HG03175 (cell line): ENCODE measurements around the gene TARBP1.
"Not testable (repeated sequence)": the region's sequence is repeated elsewhere in the genome, so short reads cannot be mapped to it uniquely, and the experiment has no call there.

ENCODE experiments used
- ATAC-seq: cut with Tn5 transposase; IDR thresholded peaks from one replicate; pipeline ENCODE4 v1.9.1; 2021; ENCODE audit warnings: mild to moderate bottlenecking, moderate library complexity; ENCODE audit not compliant: unreplicated experiment

Gene TARBP1

GRCh38 chr1:234399515-234399914 is 79.5 kb downstream of the TARBP1 start:
- ATAC-seq: not testable (repeated sequence)

DNA sequence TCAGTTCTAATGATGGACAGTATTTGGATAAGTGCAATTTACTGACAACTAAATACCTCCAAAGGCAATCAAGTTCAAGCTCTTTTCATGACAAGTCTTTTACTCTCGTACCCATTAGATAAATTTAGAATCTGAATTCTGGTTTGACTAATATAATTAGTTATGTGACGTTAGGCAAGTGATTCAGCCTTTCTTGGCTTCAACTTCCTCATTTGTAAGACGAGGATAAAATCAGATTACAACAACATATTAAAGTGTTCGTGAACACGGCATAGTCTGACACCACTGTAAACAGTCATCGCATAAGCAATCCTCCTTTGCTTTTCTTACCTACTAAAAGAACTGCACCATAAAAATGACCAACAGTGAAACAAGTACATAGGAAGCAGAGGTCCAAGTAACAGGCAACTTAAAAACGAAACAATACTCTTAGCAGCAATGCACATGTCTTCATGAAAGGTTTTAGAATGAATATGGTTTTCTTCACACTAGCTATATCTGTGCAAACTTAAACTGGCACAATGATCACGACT is 80.1 kb downstream of the TARBP1 start:
- peak; percentile 65 for ATAC-seq

DNA sequence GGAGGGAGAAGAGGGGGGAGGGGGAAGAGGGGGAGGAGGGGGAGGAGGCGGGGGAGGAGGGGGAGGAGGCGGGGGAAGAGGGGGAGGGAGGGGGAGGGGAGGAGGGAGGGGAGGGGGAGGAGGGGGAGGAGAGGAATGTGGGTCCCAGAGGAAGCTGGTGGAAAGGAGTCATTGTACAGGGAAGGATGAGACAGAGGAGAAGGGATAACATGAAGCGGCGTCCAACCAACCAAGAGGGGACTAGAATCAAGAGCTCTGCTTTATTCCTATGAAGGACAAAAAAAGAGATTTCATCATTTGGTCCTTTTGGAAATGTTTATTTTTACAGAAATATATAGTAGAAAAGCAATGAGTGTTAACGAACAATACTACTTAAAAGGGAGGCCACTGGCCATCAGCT is 81.2 kb downstream of the TARBP1 start:
- ATAC-seq: no peak

DNA sequence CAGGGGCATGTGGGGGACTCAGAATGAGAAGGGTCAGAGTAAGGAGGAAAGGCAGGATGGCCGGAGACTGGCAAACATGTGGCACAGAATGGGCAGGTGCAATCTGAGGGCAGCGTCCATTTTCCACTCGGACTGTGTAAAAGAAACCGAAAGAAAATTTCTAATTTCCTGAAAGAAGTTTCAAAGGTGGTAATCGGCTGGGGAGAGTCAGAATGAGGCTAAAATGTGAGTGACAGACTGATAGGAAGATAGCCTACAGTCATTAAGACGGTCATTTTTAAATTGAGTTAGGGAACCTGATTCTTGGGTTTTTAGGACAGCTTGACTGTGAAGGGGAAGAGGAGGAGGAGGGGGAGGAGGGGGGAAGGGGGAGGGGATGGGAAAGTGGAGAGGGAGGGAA is 82.1 kb downstream of the TARBP1 start:
- ATAC-seq: no peak

DNA sequence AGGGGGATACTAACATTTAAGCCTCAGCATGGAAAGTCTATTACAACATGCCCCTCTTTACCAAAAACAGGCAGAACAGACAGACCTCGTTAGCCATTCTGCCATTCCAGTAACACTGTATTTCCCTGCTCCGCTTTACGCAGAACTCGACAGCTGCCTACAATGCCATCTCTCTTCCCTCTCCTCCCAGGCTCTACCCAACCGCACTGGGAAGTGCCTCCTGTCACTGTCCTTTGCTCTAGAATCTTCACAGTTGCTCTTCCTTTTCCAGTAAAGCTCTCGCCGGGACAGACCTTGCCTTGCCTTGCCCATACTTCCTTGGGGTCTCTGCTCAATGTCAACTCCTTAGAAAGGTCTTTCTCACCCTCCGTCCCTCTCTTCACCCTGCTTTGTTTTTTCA is 82.9 kb downstream of the TARBP1 start:
- no peak for ATAC-seq

DNA sequence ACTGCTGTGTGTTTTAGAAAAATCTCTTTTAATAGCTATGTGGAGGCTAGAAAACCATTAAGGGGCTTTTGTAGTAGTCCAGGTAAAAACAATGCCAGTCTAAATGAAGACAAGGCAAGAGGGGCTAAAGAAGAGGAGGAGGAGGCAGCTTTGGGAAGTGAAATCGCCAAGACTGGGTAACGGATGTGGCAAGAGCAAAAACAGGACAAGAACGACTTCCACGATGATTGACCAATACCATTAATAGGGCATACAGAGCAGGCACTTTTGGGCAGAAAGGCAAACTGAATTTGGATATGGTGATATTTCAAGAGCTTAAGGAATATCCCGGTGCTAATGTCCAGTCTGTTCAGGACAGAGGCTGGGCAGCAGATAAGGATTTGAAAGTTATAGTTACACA is 83.7 kb downstream of the TARBP1 start:
- no peak for ATAC-seq

- no peak for ATAC-seq
Observed at GRCh38 chr1:234393190-234393589, 85.8 kb downstream of the TARBP1 start.

- no peak for ATAC-seq
Observed at GRCh38 chr1:234388094-234388493, 90.9 kb downstream of the TARBP1 start.

- ATAC-seq: no peak
Observed at GRCh38 chr1:234386122-234386521, 92.9 kb downstream of the TARBP1 start.

GRCh38 chr1:234381699-234382555 is 97.1 kb downstream of the TARBP1 start:
- no peak for ATAC-seq

DNA sequence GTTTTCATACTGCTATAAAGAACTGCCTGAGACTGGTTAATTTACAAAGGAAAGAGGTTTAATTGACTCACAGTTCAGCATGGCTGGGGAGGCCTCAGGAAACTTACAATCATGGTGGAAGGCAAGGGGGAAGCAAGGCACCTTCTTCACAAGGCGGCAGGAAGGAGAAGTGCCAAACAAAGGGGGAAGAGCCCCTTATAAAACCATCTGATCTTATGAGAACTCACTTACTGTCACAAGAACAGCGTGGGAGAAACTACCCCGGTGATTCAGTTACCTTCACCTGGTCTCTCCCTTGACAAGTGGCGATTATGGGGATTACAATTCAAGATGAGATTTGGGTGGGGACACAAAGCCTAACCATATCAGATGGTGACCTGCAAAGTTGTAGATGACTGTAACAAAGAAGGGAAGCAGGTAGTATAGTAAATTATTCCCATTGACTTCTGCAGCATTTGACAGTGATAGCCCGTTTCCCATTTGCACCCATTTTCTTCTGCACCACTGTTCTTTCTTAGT is 99.3 kb downstream of the TARBP1 start:
- ATAC-seq: not testable (repeated sequence)

DNA sequence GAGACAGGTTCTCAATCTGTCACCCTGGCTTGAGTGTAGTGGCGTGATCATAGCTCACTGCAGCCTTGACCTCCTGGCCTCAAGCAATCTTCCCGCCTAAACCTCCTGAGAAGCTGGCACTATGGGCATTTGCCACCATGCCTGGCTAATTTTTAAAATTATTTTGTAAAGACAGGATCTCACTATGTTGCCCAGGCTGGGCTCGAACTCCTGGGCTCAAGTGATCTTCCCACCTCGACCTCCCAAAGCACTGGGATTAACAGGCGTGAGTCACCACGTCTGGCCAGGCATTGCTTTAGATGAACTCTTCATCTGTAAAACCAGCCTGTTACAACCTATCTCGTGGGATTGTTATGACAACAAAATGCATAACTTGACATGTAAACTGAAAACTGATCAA is 103.3 kb downstream of the TARBP1 start:
- no peak for ATAC-seq

- ATAC-seq: peak; percentile 21
Observed at GRCh38 chr1:234373959-234374254, 105.1 kb downstream of the TARBP1 start.

GRCh38 chr1:234373064-234373958 is 105.7 kb downstream of the TARBP1 start, which contains the start of gene COA6:
Gene COA6, plus strand, starts transcription at chr1:234373456. Its CDS starts 11 bp downstream, at chr1:234373467.
- ATAC-seq: peak; percentile 93

- no peak for ATAC-seq
Observed at GRCh38 chr1:234372011-234372757, 106.8 kb downstream of the TARBP1 start.

GRCh38 chr1:234371414-234371813 is 107.6 kb downstream of the TARBP1 start:
- no peak for ATAC-seq

GRCh38 chr1:234369784-234370183 is 109.2 kb downstream of the TARBP1 start:
- no peak for ATAC-seq

- ATAC-seq: no peak
Observed at GRCh38 chr1:234369033-234369430, 109.9 kb downstream of the TARBP1 start.

DNA sequence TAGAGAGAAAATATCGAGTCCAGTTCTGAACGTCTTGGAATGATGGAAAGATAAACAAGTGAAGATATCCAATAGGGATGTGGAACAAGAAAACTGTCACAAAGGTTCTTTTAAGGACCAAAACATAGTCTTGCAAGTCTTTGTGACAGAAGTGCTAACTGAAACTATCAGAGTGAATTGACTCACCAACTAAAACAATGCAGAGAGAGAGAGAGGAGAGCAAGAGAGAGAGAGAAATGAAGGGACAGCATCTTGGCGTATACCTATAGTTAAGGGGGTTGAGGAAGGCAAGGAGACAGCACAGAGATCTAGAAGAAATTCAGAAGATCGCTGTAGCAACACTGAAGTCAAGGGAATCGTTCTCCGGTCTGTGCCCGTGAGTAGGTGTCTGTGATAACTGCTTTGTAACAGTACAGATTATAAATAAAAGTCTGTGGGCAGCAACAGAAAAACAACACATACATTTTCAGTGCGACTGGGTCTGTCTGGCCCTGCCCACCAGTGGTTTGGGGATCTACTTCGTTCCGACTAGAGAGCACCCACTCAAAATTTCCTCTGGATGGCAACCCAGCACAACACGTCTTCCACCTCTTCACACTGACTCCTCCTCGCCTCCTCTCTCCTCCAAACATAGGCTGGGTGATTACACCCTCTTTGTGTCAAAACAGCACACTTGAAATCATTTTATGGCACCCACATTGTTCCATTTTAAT is 110.5 kb downstream of the TARBP1 start:
- ATAC-seq: no peak

- ATAC-seq: no peak
Observed at GRCh38 chr1:234362558-234362957, 116.4 kb downstream of the TARBP1 start.
